Osteocyte (in vitro differentiated cells): ENCODE data around the gene OPCML. TPM values are rescaled to one million over a fixed set of nuclear protein-coding genes. Genes with fewer than 3 reads are reported as not detected.

Experiments
- DNase-seq: peaks from one replicate; pipeline ENCODE4 v3.0.0; 2021; ENCODE audit warnings: mixed read lengths; ENCODE audit not compliant: unreplicated experiment; ENCODE audit errors: extremely low spot score
- H3K27ac Mint-ChIP-seq: one replicate; pipeline ENCODE4 v1.8.0; 2021; ENCODE audit warnings: mild to moderate bottlenecking, mixed read lengths; ENCODE audit not compliant: unreplicated experiment
- H3K27me3 Mint-ChIP-seq: one replicate; pipeline ENCODE4 v1.8.0; 2021; ENCODE audit warnings: mixed read lengths; ENCODE audit not compliant: unreplicated experiment
- H3K36me3 Mint-ChIP-seq: one replicate; pipeline ENCODE4 v1.8.0; 2021; ENCODE audit warnings: mixed read lengths; ENCODE audit not compliant: unreplicated experiment
- H3K4me1 Mint-ChIP-seq: one replicate; pipeline ENCODE4 v1.8.0; 2021; ENCODE audit warnings: mixed read lengths; ENCODE audit not compliant: unreplicated experiment
- H3K4me3 Mint-ChIP-seq: one replicate; pipeline ENCODE4 v1.8.0; 2021; ENCODE audit warnings: mild to moderate bottlenecking, moderate library complexity, mixed read lengths; ENCODE audit not compliant: unreplicated experiment
- H3K9me3 Mint-ChIP-seq: one replicate; pipeline ENCODE4 v1.8.0; 2021; ENCODE audit warnings: mixed read lengths; ENCODE audit not compliant: unreplicated experiment
- CTCF ChIP-seq: fragments of 200-600 bp; sonication (generic); IDR thresholded peaks from 2 replicates; pipeline ENCODE4 v1.5.0; 2021; ENCODE audit warnings: antibody characterized with exemption, mild to moderate bottlenecking, moderate library complexity
- total RNA-seq: library from RNA; stranded (reverse); gene quantifications from 2 replicates; pipeline ENCODE4 v1.2.1, GENCODE V29; 2021

OPCML gene
- total RNA-seq, 1 donor from 2014 or later, result 0.11 TPM

- no peaks in the 10 kb centered on the region for H3K36me3 Mint-ChIP-seq
- H3K4me3 Mint-ChIP-seq, result no peak overlapping the region
- no peak for DNase-seq
- H3K4me1 Mint-ChIP-seq, result peaks cover 4% of the 10 kb centered on the region
- H3K9me3 Mint-ChIP-seq, result peaks cover 13% of the 10 kb centered on the region
- no peak overlapping the region for H3K27ac Mint-ChIP-seq
- TF ChIP-seq CTCF, result no peak
- no peaks in the 10 kb centered on the region for H3K27me3 Mint-ChIP-seq
Observed at GRCh38 chr11:132853886-132854285, 678.4 kb downstream of the OPCML start.

- Mint-ChIP-seq H3K9me3 (peaks cover 13% of the 10 kb centered on the region), H3K36me3 (no peaks in the 10 kb centered on the region), H3K4me1 (no peaks in the 10 kb centered on the region), H3K4me3 (no peak overlapping the region), H3K27me3 (no peaks in the 10 kb centered on the region), H3K27ac (no peak overlapping the region)
- no peak for DNase-seq
- no peak for TF ChIP-seq CTCF
Observed at GRCh38 chr11:132852361-132852760, 679.9 kb downstream of the OPCML start.

- no peak for DNase-seq
- no peaks in the 10 kb centered on the region for H3K36me3 Mint-ChIP-seq
- no peaks in the 10 kb centered on the region for H3K4me1 Mint-ChIP-seq
- no peak overlapping the region for H3K4me3 Mint-ChIP-seq
- H3K9me3 Mint-ChIP-seq, result peaks cover 9% of the 10 kb centered on the region
- no peak overlapping the region for H3K27ac Mint-ChIP-seq
- H3K27me3 Mint-ChIP-seq, result no peaks in the 10 kb centered on the region
- TF ChIP-seq CTCF, result no peak
Observed at GRCh38 chr11:132851247-132851646, 681.1 kb downstream of the OPCML start.

GRCh38 chr11:132850266-132850665, 682.0 kb downstream of the OPCML start:
- Mint-ChIP-seq H3K4me3 (no peak overlapping the region), H3K27me3 (no peaks in the 10 kb centered on the region), H3K36me3 (no peaks in the 10 kb centered on the region), H3K27ac (no peak overlapping the region), H3K9me3 (peaks cover 4% of the 10 kb centered on the region), H3K4me1 (peaks cover 5% of the 10 kb centered on the region)
- no peak for TF ChIP-seq CTCF
- DNase-seq, result no peak

- TF ChIP-seq CTCF, result no peak
- Mint-ChIP-seq H3K4me3 (no peak overlapping the region), H3K27ac (no peak overlapping the region), H3K36me3 (no peaks in the 10 kb centered on the region), H3K27me3 (no peaks in the 10 kb centered on the region), H3K9me3 (no peaks in the 10 kb centered on the region), H3K4me1 (peaks cover 14% of the 10 kb centered on the region)
- no peak for DNase-seq
Observed at GRCh38 chr11:132848336-132848735, 684.0 kb downstream of the OPCML start.
